G401.6 (cell line): ENCODE results near the gene BMAL1.

Source experiments
- FAIRE-seq: peaks from 2 replicates; lab custom pipeline; 2012; peaks lifted over from hg19 to GRCh38; lab: Jason Lieb, UNC

Gene BMAL1

DNA sequence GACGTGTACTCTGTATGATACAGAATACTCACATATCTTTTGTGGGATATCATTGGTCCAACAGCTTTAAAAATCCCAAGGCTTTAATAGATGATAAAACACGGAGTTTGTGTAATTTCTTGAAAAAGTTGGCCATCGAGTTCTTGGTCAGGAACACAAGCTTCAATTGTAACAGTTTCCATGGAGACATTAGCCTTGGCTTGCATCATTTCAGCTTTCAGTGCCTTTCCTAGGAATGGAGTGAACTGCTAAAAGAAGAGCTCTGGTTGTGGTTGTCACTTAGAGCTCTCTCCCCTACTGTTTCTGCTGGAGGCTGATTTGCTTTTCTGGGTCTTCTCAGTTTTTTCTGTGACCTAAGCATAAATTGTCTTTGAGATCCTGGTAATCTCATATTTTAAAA lies 14.2 kb downstream of the BMAL1 start:
- FAIRE-seq: no peak

GRCh38 chr11:13292970-13293369 lies 15.4 kb downstream of the BMAL1 start:
- FAIRE-seq: no peak

GRCh38 chr11:13294178-13294577 lies 16.6 kb downstream of the BMAL1 start:
- FAIRE-seq: no peak

DNA sequence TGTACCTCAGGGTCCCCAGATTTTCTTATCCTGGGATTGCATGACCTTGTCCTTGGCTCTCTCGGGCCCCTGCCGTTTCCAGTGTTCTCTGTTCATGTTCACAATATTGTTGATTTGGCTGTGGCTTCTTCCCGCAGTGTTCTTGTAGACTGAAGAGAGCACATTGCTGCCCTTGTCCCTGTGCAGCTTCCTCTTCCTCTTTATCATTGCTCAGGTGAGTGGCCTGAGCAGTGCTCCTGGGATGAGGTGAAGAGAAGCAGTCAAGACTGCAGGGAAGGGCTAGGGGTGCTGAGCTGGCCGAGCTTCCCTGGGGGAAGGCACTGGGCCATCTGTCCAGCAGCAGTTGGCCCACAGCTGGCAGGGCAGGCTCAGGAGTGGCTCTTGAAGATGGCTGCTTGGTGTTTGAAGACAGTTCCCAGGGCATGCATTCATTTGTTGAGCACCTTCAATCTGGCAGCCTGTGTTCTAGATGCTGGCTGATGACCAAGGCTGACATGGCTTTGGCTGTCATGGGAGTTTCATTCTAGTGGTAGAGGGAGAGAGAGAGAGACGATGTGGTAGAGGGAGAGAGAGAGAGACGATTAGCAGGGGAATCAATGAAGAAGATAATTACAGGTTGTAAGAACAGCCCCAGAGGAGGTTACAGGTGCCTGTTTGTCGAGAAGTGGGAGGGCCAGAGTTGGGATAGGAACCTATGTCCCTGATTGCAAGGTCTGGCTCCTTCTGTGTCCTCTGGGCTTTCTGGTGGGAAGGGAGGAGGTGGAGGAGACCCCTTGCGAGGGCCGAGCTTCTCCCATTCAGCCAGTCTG lies 17.4 kb downstream of the BMAL1 start:
- no peak for FAIRE-seq

DNA sequence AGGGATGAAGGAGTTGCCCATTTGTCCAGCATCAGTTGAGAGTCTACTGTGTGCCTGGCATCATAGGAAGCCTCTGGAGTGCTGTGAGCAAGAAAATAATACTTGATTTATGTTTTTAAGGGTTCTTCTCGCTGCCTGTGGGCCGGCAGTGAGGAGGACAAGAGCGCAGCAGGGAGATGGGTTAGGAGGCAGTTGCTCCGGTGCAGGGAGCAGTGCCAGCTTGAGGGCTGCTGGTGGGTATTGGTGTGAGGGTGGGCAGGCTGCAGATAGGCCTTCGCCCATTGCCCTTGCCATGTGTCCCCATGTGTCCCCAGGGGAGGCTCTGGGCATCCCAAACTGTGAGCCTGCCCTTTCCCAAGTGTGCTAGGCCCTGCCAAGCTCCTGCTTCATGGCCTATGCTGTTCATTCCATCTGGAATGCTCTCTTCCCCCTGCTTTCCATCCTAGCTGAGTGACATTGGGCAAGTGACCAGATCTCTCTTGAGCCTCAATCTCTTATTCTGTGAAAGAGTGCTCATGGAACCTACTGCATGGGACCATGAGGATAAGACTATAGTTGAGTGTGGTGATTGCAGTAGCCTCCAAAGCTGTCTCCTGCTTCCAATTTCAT lies 19.8 kb downstream of the BMAL1 start:
- FAIRE-seq: no peak

DNA sequence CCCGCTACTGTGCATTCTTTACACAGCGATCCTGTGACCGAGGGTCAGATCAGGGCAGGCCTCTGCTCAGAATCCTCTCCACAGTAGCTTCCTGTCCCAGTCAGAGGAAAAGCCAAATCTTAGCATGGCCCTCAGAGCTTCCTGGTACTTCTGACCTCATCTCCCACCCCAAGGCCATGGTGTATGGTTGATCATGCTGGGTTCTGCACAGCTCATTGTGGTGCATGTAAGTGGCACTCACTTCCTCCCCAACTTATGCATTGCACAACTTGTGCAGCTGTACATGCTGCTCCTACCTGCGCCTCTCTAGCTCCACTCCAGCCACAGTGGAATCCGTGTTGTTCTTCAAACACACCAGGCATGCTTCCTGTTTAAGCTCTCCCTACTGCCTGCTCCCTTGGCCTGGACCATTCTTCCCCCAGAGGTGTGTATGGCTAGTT lies 20.3 kb downstream of the BMAL1 start:
- no peak for FAIRE-seq

DNA sequence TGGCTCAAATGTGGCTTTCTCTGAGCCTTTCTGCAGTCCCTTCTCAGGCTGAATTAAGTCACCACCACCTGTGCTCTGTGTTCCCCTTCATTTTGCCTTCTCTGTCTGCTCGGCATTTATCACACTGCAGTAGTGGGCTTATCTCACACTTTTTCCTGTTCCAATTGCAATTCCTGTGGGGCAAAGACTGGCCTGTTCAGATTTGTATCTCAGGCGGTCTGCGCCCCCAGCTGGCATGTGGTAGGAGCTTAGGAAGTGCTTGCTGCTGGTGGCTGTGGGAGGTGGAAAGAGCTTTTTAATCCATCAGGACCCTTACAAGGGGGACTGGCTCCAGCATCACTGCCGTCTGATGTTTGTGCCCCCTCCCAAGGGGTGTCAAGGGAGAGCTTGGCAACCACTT lies 21.2 kb downstream of the BMAL1 start:
- FAIRE-seq: no peak

- no peak for FAIRE-seq
Observed at GRCh38 chr11:13301522-13301921, 23.9 kb downstream of the BMAL1 start.

- no peak for FAIRE-seq
Observed at GRCh38 chr11:13302420-13302958, 24.9 kb downstream of the BMAL1 start.

GRCh38 chr11:13303668-13304649 lies 26.4 kb downstream of the BMAL1 start:
- FAIRE-seq: no peak

GRCh38 chr11:13304655-13305335 lies 27.2 kb downstream of the BMAL1 start:
- FAIRE-seq: no peak

DNA sequence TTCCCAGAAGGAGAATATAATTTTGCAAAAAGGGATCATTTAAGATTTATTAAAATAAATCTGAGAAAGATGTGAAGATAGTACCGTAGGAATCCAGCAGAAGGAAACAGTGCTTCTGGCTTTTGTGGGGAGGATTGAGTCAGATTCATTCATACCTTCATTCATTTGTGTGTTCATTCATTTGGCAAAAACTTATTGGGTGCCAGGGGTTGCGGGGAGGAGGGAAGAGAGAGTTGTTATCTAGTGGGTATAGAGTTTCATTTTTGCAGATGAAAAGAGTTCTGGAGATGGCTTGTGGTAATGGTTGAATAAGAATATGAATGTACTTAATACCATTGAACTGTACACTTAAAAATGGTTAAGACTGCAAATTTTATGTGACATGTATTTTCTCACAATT lies 31.1 kb downstream of the BMAL1 start:
- FAIRE-seq: no peak

DNA sequence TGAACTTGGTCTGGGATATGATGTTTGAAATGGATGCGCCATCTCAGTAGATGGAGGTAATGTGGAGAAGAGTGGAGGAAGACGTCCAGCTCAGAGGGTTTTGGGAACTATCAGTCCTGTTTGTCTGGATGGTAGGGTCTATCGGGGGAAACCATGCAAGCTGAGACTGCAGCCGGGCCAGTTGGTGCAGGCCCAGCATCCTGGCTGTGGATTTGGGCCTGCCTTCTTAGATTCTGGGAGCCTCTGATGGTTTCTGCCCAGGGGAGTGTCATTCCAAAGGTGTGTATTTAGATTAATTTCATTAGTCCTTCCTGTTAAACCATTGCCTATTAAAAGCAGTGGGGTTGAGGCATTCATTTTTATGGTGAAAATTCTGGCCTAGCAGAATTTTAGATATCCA lies 31.6 kb downstream of the BMAL1 start:
- no peak for FAIRE-seq

DNA sequence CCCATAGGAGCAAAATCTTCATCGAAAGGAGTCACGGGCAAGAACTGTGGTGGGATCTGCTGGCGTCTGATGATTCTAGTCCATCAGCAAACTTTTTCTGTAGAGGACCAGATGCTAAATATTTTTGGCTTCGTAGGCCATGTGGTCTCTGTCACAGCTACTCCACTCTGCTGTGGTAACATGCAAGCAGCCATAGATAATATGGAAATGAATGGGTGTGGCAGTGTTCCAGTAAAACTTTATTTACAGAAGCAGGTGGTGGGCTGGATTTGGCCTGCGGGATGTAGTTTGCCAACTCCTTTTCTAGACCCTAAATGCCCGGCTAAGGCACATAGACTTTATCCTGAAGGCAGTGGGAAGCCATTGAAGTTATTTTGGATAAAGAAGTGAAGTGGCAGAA lies 32.9 kb downstream of the BMAL1 start:
- no peak for FAIRE-seq

DNA sequence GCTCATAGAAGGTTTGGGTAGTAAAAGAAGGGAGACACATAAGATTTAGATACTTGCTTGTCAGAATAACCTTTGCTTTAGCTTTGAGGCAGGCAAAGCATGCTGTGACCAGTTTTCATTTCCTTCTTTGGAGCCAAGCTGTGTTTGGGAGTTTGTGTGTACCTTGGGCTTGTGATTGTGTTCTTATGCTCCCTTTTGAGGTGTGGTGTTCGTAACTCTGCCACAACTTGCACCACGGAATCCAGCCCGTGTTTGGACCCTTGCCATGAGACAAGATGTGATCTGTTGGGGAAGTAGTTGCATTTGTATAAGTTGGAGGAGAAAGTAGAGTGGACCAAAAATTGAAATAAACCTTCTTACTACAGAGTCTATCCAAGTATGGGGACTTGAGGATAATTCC lies 34.0 kb downstream of the BMAL1 start:
- FAIRE-seq: no peak

- FAIRE-seq: no peak
Observed at GRCh38 chr11:13313005-13313819, 35.6 kb downstream of the BMAL1 start.

DNA sequence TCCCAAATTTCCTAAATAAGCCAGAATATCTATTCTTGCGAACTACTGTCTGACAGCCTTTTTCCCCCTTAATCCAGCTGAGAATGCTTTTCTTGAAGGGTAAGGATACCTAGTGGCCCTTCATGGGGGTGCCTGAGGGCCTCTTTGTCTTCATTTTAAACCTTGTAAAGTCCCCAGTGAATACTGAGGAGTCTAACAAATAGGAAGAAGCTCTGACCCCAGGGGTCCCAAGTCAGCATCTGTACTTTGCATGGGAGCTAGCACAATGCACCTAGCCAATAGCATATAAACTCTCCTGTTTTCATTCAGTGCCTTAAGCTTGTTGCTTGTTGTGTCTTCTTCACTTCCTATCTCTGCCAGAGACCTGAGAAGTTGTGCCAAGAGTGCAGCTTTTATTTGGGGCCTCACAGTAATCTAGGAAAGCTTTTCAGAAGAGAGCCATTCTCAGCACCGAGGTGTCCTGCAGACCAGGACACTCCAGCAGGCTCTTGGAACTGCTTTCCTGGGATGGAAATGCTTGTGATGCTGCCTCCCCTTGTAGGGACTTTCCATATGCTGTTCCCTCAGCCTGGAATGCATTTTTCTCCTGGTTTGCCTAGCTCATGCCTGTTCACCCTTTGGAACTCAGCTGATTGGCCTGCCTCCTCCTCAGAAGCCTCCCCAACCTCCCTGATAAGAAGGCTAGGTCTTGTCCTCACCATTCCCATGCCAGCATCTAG lies 37.2 kb downstream of the BMAL1 start:
- no peak for FAIRE-seq

DNA sequence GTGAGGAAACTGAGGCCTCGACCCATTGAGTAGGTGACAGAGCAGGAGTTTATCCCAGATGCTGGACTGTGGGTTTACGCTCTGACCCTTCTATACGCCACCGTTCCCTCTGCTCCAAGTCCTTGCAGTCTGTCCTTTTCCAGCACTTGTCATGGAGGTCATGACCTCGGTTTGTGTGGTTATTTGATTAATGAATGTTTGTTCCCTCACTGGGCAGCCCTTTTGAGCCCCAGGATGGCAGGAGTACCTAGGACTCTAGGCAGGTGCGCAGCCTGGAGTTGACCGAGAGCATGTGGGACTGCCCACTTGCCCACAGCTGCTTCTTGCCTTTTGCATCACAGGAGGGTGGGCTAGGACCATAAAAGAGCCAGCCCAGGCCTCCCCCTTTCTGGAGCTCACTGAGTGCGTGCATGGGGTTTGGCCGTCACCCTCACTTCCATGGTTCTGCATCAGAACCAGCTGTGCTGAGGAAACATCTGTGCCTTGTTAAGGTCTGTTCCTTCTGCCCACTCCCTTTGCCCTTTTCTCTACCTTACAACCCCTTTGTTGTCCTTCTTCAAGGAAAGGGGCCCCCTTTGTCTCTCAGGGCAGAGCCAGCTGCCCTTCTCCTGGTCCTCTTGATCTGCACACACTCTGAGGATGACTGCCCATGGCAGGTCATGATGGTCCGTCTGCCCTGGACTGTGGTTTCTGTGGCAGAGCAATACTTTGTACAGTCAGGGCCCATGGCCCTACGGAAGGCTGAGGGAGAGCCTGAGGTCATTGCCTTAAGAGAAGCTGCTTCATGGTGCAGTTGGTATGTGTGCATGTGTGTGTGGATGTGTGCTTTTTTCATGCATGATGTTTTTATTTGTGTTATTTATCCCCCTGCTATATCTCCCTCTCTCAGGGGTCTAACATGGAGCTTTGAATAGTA lies 38.2 kb downstream of the BMAL1 start:
- no peak for FAIRE-seq

GRCh38 chr11:13316528-13316961 lies 39.0 kb downstream of the BMAL1 start:
- FAIRE-seq: no peak
